ENCODE results near the gene LHPP. TPM values are rescaled to one million over a fixed set of nuclear protein-coding genes. Genes with fewer than 3 reads are reported as not detected.

The LHPP gene
- total RNA-seq, 2 experiments from 2014 or later = 15.3 to 19.6 TPM

DNA sequence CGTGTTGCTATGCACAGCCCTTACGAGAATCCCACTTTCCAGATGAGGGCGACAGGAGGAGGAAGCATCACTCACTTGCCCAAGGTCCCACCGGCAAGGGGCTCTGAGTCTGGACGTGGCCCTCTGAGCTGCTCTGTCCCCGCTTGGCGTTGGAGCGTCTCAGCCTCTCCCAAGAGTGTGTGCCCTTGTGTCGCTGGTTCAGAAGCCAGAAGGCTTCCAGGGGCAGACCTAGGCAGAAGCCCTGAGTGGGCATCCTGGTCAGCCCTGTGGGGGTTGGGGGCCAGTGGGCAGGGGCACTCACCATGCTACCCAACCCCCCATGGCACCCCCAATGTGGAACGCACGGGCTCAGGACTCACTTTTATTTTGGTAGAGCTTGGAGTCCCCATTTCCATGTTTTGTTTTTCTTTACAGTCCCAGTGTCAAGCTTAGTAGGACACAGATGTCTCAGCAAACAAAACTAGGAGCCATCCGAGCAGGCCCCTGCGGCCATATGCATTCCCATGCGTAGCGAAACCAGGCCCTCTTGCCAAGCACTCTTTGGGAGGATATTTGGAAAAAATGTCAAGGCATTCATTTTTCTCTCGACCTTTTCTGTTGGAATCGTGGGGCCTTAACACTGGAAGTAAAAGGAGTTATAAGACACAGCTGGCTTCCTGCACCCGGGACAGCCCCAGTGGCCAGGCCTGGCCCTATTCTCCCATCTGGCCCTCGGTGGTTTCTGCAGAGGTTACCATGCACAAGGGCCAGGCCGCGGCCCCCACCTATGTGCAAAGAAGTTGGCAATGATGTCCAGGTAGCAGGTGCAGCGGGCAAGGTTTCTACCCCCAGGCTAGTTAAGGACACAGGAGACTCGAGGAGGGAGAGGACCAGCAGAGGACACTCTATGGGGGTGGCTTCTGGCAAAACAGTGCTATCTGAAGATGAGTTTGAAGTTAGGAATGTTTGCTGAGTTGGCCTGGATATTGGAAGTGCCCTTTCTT is 97.0 kb downstream of the LHPP start:
- Histone ChIP-seq H3K27ac (ENCODE audit: low read depth in 1 of 2, low read length in 2 of 2) (no peak overlapping the region), H3K4me3 (ENCODE audit: low read length) (no peak overlapping the region), H3K9me3 (ENCODE audit: control insufficient read depth in 1 of 2, insufficient read depth in 1 of 2, low read length in 2 of 2) (peaks cover 0 to 14% of the 10 kb centered on the region in 2 experiments), H3K36me3 (ENCODE audit: insufficient read depth, low read length) (no peaks in the 10 kb centered on the region), H3K27me3 (ENCODE audit: control insufficient read depth in 1 of 2, insufficient read depth in 2 of 2, low read length in 2 of 2) (no peaks in the 10 kb centered on the region), H3K4me1 (ENCODE audit: insufficient read depth, low read length) (no peaks in the 10 kb centered on the region)
- ChIA-PET POLR2A (no interaction called here), CTCF (no interaction called here)
- Mint-ChIP-seq H3K4me3 (no peak overlapping the region), H3K27ac (no peak overlapping the region), H3K36me3 (ENCODE audit: low read depth) (no peaks in the 10 kb centered on the region), H3K9me3 (no peaks in the 10 kb centered on the region), H3K4me1 (ENCODE audit: low read depth) (no peaks in the 10 kb centered on the region), H3K27me3 (no peaks in the 10 kb centered on the region)
- TF ChIP-seq, protein P1, sequence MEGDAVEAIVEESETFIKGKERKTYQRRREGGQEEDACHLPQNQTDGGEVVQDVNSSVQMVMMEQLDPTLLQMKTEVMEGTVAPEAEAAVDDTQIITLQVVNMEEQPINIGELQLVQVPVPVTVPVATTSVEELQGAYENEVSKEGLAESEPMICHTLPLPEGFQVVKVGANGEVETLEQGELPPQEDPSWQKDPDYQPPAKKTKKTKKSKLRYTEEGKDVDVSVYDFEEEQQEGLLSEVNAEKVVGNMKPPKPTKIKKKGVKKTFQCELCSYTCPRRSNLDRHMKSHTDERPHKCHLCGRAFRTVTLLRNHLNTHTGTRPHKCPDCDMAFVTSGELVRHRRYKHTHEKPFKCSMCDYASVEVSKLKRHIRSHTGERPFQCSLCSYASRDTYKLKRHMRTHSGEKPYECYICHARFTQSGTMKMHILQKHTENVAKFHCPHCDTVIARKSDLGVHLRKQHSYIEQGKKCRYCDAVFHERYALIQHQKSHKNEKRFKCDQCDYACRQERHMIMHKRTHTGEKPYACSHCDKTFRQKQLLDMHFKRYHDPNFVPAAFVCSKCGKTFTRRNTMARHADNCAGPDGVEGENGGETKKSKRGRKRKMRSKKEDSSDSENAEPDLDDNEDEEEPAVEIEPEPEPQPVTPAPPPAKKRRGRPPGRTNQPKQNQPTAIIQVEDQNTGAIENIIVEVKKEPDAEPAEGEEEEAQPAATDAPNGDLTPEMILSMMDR (IDR thresholded peaks at IDR 0.05) = no peak
- ATAC-seq (ENCODE audit: poor library complexity) = no peak
- no peak for DNase-seq
- intact Hi-C loops (cut with DNase I, micrococcal nuclease) = no loop called here

DNA sequence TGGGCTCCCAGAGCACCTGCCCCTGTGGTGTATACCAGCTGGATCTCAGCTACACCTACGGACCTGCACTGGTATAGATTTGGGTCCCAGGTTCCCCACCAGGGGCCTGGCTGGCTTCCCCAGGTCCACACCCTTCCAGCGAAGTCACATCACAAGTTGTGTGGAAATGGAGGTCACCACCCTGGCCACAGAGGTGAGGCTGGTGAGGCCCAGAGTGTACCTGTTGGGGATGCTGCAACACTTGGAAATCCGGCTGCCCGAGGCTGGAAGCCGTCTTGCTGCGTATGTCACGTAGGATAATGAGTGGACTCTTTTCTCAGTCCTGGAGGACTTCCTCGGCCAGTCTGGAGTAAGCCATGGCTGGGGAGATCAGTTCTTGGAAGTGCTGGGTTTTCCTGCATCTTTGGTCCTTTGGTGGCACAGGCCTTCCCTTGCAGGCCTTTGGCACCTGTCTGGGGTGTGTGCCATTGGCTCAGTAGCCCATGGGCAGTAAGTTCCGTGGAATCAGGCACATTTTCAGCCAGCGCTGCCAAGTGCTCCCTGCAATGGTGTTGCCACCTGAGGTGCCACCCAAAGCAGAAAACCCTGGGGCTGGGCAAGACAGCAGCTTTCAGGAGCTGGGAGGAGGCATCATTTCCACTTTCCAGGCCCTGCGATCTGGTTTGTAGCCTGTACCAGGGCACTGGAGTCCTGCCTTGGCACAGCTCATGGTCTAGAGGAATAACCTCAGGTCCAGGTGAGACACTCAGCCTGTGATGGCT is 97.9 kb downstream of the LHPP start:
- TF ChIP-seq, protein P1 (IDR thresholded peaks at IDR 0.05) = no peak
- H3K36me3 ChIP-seq (ENCODE audit: insufficient read depth, low read length) = no peaks in the 10 kb centered on the region
- POLR2A ChIA-PET = no interaction called here
- no peak overlapping the region for H3K4me3 ChIP-seq (ENCODE audit: low read length)
- DNase-seq (no peak), ATAC-seq (ENCODE audit: poor library complexity) (no peak)
- Mint-ChIP-seq H3K27me3 (no peaks in the 10 kb centered on the region), H3K4me3 (no peak overlapping the region), H3K9me3 (no peaks in the 10 kb centered on the region), H3K4me1 (ENCODE audit: low read depth) (no peaks in the 10 kb centered on the region), H3K36me3 (ENCODE audit: low read depth) (no peaks in the 10 kb centered on the region), H3K27ac (no peak overlapping the region)
- no peak overlapping the region for H3K27ac ChIP-seq (ENCODE audit: low read depth in 1 of 2, low read length in 2 of 2)
- no peaks in the 10 kb centered on the region for H3K27me3 ChIP-seq (ENCODE audit: control insufficient read depth in 1 of 2, insufficient read depth in 2 of 2, low read length in 2 of 2)
- peaks cover 0 to 14% of the 10 kb centered on the region in 2 experiments for H3K9me3 ChIP-seq (ENCODE audit: control insufficient read depth in 1 of 2, insufficient read depth in 1 of 2, low read length in 2 of 2)
- intact Hi-C loops (cut with DNase I, micrococcal nuclease) = no loop called here
- H3K4me1 ChIP-seq (ENCODE audit: insufficient read depth, low read length) = no peaks in the 10 kb centered on the region
- CTCF ChIA-PET = no interaction called here

DNA sequence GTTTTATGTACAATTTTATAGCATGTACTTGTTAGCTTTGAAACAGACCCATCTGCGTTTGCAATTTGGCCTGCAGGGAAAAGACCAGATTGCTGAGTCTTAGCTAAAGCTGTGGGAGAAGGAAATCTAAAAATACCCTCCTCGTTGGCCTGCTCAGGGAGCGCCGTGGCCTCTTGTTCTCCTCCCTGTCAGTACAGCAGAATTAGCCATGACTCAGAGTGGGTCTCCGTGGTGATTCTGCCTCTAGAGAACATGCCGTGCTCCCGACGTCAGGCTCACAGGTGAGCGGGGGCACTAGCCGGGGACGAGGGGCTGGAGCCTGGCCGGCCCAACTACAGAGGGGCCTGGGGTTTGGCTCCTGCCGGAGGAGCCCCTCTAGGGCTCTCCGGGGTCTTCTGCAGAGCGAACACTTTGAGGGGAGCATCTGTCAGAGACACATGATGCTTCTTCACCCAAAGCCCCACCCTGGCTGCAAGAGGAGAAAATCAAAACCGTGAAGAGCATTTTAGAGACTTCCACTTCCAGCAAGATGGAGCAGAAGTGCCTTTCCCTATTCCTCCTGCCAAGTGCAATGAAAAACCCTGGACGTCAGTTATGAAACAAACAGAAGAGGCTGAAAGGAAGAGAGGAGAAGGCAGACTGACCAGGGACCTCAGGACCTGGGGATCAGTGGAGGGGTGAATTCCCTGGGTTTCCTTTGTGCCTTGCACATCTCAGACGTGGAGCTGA is 98.9 kb downstream of the LHPP start:
- no peaks in the 10 kb centered on the region for H3K4me1 Mint-ChIP-seq (ENCODE audit: low read depth)
- H3K36me3 Mint-ChIP-seq (ENCODE audit: low read depth) = no peaks in the 10 kb centered on the region
- CTCF ChIA-PET = no interaction called here
- H3K36me3 ChIP-seq (ENCODE audit: insufficient read depth, low read length) = no peaks in the 10 kb centered on the region
- DNase-seq = no peak
- no peak overlapping the region for H3K4me3 ChIP-seq (ENCODE audit: low read length)
- POLR2A ChIA-PET = no interaction called here
- H3K9me3 ChIP-seq (ENCODE audit: control insufficient read depth in 1 of 2, insufficient read depth in 1 of 2, low read length in 2 of 2) = peaks cover 0 to 14% of the 10 kb centered on the region in 2 experiments
- H3K27ac ChIP-seq (ENCODE audit: low read depth in 1 of 2, low read length in 2 of 2) = no peak overlapping the region
- no peaks in the 10 kb centered on the region for H3K27me3 ChIP-seq (ENCODE audit: control insufficient read depth in 1 of 2, insufficient read depth in 2 of 2, low read length in 2 of 2)
- intact Hi-C loops (cut with DNase I, micrococcal nuclease) = no loop called here
- TF ChIP-seq, protein P1 (IDR thresholded peaks at IDR 0.05) = no peak
- H3K4me3 Mint-ChIP-seq = no peak overlapping the region
- no peaks in the 10 kb centered on the region for H3K4me1 ChIP-seq (ENCODE audit: insufficient read depth, low read length)
- ATAC-seq (ENCODE audit: poor library complexity) = no peak
- H3K9me3 Mint-ChIP-seq = no peaks in the 10 kb centered on the region
- no peaks in the 10 kb centered on the region for H3K27me3 Mint-ChIP-seq
- no peak overlapping the region for H3K27ac Mint-ChIP-seq

Measured in CD4-positive, alpha-beta T cell (primary cell).